Spleen (tissue), 7 donors: ENCODE measurements around the gene KANK4.

Experiments
- CTCF ChIP-seq, 11 experiments: fragments of 200-600 bp in 7 of 11; fragments of 450-650 bp in 4 of 11; sonication (generic) in 4 of 11; IDR thresholded peaks in 8 of 11; conservative IDR thresholded peaks in 3 of 11; 1 replicate in 7 of 11; 2 replicates in 4 of 11; pipeline versions ENCODE4 v1.4.0 to v1.8.0; 2016 to 2021; ENCODE audit warnings: antibody characterized with exemption in 11 of 11, inconsistent platforms in 4 of 11, mild to moderate bottlenecking in 1 of 11
- POLR2A ChIP-seq, 3 donors: fragments of 450-650 bp; IDR thresholded peaks; one replicate each; pipeline ENCODE4 v1.5.1; 2017; ENCODE audit warnings: antibody characterized with exemption in 3 of 3, mild to moderate bottlenecking in 1 of 3
- donor health status: DM: no; HTN: no; CAD: no; lungs with moderate emphysema.
- donor health status: DM: no; HTN: no; CAD: no.
- donor health status: DM: no; HTN: no; CAD: no.

DNA sequence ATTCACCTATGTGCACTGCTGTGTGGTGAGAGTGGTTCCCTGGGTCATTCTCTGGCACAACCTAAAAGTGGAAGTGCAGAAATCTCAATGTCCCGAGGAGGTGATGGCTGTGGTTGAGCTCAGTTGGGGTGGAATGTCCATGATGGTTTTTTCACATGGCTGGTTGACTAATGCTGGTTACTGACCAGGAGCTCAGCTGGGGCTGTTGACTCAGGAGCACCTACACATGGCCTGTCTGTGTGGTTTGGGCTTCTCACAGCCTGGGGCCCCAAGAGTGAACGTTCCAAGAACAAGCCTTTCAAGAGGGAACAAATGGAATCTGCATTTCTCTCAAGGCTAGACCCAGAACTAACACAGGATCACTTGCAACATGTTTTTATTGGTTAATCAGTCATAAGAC lies 6.4 kb upstream of the KANK4 start:
- TF ChIP-seq CTCF (IDR thresholded peaks at IDR 0.05 in 8 of 11, conservative IDR thresholded peaks at IDR 0.05 in 3 of 11): no peak
- no peak for TF ChIP-seq POLR2A (IDR thresholded peaks at IDR 0.05)
